Measurements from ENCODE around the gene SLX1A.

The SLX1A gene

GRCh38 chr16:30147843-30148510, 45.7 kb upstream of the SLX1A start:
- H3K9ac ChIP-seq (ENCODE audit: low read depth, low read length, poor library complexity, severe bottlenecking), result no peak overlapping the region
- no peaks in the 10 kb centered on the region for H4K20me1 ChIP-seq (ENCODE audit: insufficient read depth, low read length, poor library complexity, severe bottlenecking)
- no peaks in the 10 kb centered on the region for H3K79me2 ChIP-seq (ENCODE audit: insufficient read depth, low read length)
- peaks cover 8% of the 10 kb centered on the region for H3K9me3 ChIP-seq (ENCODE audit: insufficient read depth, low read depth, low read length)
- no peak overlapping the region for H3K4me3 ChIP-seq (ENCODE audit: low read length, poor library complexity, severe bottlenecking)
- no peaks in the 10 kb centered on the region for H3K27me3 ChIP-seq (ENCODE audit: insufficient read depth, low read length, poor library complexity, severe bottlenecking)
- H3K4me1 ChIP-seq (ENCODE audit: insufficient read depth, low read length, poor library complexity, severe bottlenecking), result no peaks in the 10 kb centered on the region
- no peak overlapping the region for H3K4me2 ChIP-seq (ENCODE audit: low read depth, low read length, poor library complexity, severe bottlenecking)
- H3K36me3 ChIP-seq (ENCODE audit: insufficient read depth, low read length), result no peaks in the 10 kb centered on the region
- no peak overlapping the region for H2AFZ ChIP-seq (ENCODE audit: low read length)
- TF ChIP-seq CTCF (conservative IDR thresholded peaks at IDR 0.05; ENCODE audit: low read length) (no peak), EZH2phosphoT487 (IDR thresholded peaks at IDR 0.05; ENCODE audit: borderline replicate concordance) (no peak)
- H3F3A ChIP-seq (ENCODE audit: low read depth), result no peaks in the 10 kb centered on the region
- H3K9me2 ChIP-seq (replicated peaks; ENCODE audit: low read depth, low read length), result no peaks in the 10 kb centered on the region

GRCh38 chr16:30149250-30149930, 44.3 kb upstream of the SLX1A start:
- no peak for TF ChIP-seq CTCF (conservative IDR thresholded peaks at IDR 0.05; ENCODE audit: low read length)
- TF ChIP-seq EZH2phosphoT487 (IDR thresholded peaks at IDR 0.05; ENCODE audit: borderline replicate concordance), result no peak
- Histone ChIP-seq H3K9ac (ENCODE audit: low read depth, low read length, poor library complexity, severe bottlenecking) (no peak overlapping the region), H3K27me3 (ENCODE audit: insufficient read depth, low read length, poor library complexity, severe bottlenecking) (no peaks in the 10 kb centered on the region), H3F3A (ENCODE audit: low read depth) (no peaks in the 10 kb centered on the region), H3K79me2 (ENCODE audit: insufficient read depth, low read length) (no peaks in the 10 kb centered on the region), H4K20me1 (ENCODE audit: insufficient read depth, low read length, poor library complexity, severe bottlenecking) (no peaks in the 10 kb centered on the region), H3K9me3 (ENCODE audit: insufficient read depth, low read depth, low read length) (peaks cover 8% of the 10 kb centered on the region), H2AFZ (ENCODE audit: low read length) (no peak overlapping the region), H3K9me2 (replicated peaks; ENCODE audit: low read depth, low read length) (no peaks in the 10 kb centered on the region), H3K4me1 (ENCODE audit: insufficient read depth, low read length, poor library complexity, severe bottlenecking) (no peaks in the 10 kb centered on the region), H3K4me3 (ENCODE audit: low read length, poor library complexity, severe bottlenecking) (no peak overlapping the region), H3K36me3 (ENCODE audit: insufficient read depth, low read length) (no peaks in the 10 kb centered on the region), H3K4me2 (ENCODE audit: low read depth, low read length, poor library complexity, severe bottlenecking) (no peak overlapping the region)

- TF ChIP-seq EZH2phosphoT487 (IDR thresholded peaks at IDR 0.05; ENCODE audit: borderline replicate concordance) (no peak), CTCF (conservative IDR thresholded peaks at IDR 0.05; ENCODE audit: low read length) (no peak)
- no peaks in the 10 kb centered on the region for H3K9me2 ChIP-seq (replicated peaks; ENCODE audit: low read depth, low read length)
- no peak overlapping the region for H3K4me2 ChIP-seq (ENCODE audit: low read depth, low read length, poor library complexity, severe bottlenecking)
Observed at GRCh38 chr16:30151091-30151490, 42.6 kb upstream of the SLX1A start.

More at GRCh38 chr16:30151091-30151490, 42.6 kb upstream of the SLX1A start:
- Histone ChIP-seq H3K9ac (ENCODE audit: low read depth, low read length, poor library complexity, severe bottlenecking) (no peak overlapping the region), H3K4me1 (ENCODE audit: insufficient read depth, low read length, poor library complexity, severe bottlenecking) (no peaks in the 10 kb centered on the region), H3K27me3 (ENCODE audit: insufficient read depth, low read length, poor library complexity, severe bottlenecking) (no peaks in the 10 kb centered on the region), H3F3A (ENCODE audit: low read depth) (no peaks in the 10 kb centered on the region), H4K20me1 (ENCODE audit: insufficient read depth, low read length, poor library complexity, severe bottlenecking) (no peaks in the 10 kb centered on the region), H3K4me3 (ENCODE audit: low read length, poor library complexity, severe bottlenecking) (no peak overlapping the region), H2AFZ (ENCODE audit: low read length) (no peak overlapping the region), H3K9me3 (ENCODE audit: insufficient read depth, low read depth, low read length) (peaks cover 8% of the 10 kb centered on the region), H3K36me3 (ENCODE audit: insufficient read depth, low read length) (no peaks in the 10 kb centered on the region), H3K79me2 (ENCODE audit: insufficient read depth, low read length) (no peaks in the 10 kb centered on the region)

Data from Loucy (cell line).